ENCODE measurements around the gene PDE1C.

PDE1C gene

DNA sequence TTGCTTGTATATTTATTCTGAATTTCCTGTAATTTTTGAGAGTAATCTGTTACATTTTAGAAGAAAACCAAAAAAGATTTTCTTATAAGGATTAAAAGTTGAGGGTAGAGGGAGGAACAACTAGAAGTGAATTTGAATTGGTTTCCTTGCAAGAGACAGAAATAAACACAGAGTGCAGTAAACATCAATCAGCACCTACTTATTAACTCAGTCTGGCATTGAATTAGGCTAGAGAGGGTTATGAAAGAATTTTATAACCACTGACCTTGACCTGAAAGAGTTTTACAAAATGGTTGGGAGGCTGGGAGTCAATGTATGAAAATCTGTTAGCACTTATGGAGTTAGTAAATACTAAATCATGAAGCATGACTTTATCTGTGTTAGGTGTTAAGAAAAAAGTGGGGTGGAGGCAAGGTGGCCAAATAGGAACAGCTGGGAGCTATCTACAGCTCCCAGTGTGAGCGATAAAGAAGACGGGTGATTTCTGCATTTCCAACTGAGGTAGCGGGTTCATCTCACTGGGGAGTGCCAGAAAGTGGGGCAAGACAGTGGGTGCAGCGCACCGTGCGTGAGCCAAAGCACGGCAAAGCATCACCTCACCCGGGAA, 106.5 kb downstream of the PDE1C start:
- no peak overlapping the region for H3K4me3 ChIP-seq
- no peak overlapping the region for H3K27ac ChIP-seq
- no peak for DNase-seq (ENCODE audit: low spot score)
- TF ChIP-seq, protein P1, sequence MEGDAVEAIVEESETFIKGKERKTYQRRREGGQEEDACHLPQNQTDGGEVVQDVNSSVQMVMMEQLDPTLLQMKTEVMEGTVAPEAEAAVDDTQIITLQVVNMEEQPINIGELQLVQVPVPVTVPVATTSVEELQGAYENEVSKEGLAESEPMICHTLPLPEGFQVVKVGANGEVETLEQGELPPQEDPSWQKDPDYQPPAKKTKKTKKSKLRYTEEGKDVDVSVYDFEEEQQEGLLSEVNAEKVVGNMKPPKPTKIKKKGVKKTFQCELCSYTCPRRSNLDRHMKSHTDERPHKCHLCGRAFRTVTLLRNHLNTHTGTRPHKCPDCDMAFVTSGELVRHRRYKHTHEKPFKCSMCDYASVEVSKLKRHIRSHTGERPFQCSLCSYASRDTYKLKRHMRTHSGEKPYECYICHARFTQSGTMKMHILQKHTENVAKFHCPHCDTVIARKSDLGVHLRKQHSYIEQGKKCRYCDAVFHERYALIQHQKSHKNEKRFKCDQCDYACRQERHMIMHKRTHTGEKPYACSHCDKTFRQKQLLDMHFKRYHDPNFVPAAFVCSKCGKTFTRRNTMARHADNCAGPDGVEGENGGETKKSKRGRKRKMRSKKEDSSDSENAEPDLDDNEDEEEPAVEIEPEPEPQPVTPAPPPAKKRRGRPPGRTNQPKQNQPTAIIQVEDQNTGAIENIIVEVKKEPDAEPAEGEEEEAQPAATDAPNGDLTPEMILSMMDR (IDR thresholded peaks at IDR 0.05): no peak

DNA sequence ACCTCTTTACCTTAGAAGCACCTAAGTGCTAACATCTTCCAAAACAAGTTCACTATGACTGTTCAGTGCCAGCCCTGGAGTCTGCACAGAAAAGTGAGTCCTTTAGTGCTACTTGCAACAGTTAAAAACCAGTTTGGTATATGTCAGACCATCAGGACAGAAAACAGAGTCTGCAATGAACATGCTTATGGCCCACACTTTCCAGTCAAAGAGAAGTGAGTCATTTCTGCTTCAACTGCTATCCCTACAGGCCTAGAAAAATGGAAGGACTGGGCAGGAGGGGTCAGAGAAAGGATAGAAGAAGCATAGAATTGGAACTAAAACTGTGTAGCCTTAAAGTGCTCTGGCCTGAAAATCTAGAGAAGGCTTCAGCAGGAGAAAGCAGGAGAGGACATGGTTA, 108.0 kb downstream of the PDE1C start:
- DNase-seq (ENCODE audit: low spot score): no peak
- Histone ChIP-seq H3K27ac (no peak overlapping the region), H3K4me3 (no peak overlapping the region)
- TF ChIP-seq, protein P1 (IDR thresholded peaks at IDR 0.05): no peak

DNA sequence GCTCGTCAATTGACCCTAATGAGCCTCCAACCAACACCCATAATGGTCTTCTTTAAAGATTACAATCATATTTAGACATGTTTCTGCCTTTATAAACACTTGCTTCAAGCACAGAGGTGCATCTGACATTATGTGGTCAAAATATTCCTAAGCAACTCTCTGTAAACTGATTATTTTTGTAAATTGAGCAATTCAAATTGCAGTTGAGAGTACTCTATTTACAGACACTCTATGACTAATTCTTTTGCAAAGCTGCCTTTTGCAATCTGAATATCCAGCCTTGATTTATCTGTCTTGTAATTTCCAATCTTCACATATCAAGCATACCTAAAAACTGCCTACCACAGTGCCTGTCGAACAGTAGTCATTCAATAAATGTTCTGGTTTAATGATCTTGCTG, 112.0 kb downstream of the PDE1C start:
- DNase-seq (ENCODE audit: low spot score): no peak
- no peak overlapping the region for H3K4me3 ChIP-seq
- TF ChIP-seq, protein P1 (IDR thresholded peaks at IDR 0.05): no peak
- no peak overlapping the region for H3K27ac ChIP-seq

DNA sequence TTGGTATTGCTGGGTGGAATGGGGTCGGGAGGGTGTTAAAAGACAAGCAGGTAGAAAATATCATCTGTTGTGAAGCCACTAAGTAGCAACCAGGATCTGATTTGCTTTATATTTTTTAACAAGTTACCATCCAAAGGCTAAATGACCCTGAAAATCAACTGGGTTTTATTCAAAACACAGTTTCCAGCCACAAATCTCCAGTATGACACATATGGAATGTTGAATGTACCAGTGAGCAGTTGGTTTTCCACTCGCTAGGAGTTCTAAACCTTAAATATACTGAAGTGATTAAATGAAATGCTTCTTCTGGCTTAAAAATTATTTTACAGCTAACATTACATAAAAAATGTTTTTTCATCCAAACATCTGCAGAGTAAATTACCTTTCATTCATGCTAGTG, 112.5 kb downstream of the PDE1C start:
- DNase-seq (ENCODE audit: low spot score): no peak
- Histone ChIP-seq H3K4me3 (no peak overlapping the region), H3K27ac (no peak overlapping the region)
- TF ChIP-seq, protein P1 (IDR thresholded peaks at IDR 0.05): no peak

DNA sequence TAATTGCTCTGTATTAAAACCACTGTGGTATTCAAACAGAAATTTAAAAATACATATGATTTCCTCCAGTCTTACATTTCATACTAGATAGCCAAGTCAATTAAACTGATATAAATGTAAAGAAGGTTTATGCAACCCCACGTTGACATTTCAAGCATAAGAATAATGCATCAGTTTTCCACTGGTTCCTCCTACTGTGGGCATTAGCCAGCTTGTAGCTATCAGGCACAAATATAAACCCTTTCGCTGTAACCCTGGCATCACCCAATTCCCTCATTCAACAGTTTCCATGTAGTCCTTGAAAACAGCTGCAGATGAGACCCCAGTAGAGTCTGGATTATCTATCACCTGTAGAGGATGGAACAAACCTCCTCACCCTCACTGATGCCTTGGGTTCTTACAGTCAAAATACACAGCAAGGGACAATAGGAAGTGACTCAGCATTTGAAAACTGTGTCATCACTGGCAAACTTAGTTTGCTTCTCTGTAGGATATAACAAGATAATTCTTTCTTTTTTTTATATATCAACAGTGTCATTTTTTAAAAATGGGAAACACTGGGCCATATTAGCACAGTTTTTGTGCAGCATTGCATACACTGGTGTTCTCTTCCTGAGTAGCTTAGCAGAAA, 113.0 kb downstream of the PDE1C start:
- no peak for DNase-seq (ENCODE audit: low spot score)
- no peak overlapping the region for H3K27ac ChIP-seq

DNA sequence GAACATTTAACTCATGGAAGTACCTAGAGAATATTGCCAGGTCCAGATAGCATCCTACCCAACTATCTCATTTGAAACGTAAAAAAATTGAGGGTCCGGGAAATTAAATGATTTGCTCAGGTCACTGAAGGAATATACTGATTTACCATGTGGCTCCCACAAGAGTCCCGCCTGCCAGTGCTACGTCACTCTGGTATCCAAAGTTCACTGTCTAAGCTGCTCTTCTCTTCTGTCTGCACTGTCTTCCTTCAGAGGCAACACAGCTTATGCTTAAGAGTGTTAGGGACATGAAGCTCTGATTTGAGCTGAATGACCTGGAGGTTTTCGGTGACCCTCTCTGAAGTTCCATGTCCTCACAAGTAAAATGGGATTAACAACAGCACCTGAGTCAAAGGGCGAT, 114.6 kb downstream of the PDE1C start:
- no peak for DNase-seq (ENCODE audit: low spot score)
- no peak overlapping the region for H3K27ac ChIP-seq
- TF ChIP-seq, protein P1 (IDR thresholded peaks at IDR 0.05): no peak

More for the DNA sequence above, 113.0 kb downstream of the PDE1C start:
- TF ChIP-seq, protein P1 (IDR thresholded peaks at IDR 0.05): no peak
- H3K4me3 ChIP-seq: no peak overlapping the region

DNA sequence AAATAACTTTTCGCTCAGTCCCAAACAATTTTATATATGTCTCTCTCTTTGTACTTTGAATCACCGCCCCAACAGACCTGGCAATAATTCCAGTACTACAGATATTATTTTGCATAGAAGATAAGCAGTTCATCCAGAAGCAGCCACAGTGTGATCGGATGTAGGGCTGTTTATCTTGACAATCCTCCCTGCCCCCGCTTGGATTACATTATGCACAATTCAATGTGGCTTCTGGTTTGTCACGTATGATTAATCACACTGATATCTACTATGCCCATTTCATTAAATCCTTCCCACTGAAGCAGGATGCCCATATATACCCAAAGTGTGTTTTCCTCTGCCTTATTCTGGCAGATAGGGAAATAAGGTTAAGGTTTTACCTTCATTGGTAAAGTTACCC, 115.2 kb downstream of the PDE1C start:
- Histone ChIP-seq H3K27ac (no peak overlapping the region), H3K4me3 (no peak overlapping the region)
- TF ChIP-seq, protein P1 (IDR thresholded peaks at IDR 0.05): no peak
- no peak for DNase-seq (ENCODE audit: low spot score)

More for the DNA sequence above, 114.6 kb downstream of the PDE1C start:
- H3K4me3 ChIP-seq: no peak overlapping the region
